CD4-positive, alpha-beta memory T cell (primary cell): ENCODE measurements around the gene PLD6. TPM values are rescaled to one million over a fixed set of nuclear protein-coding genes. Genes with fewer than 3 reads are reported as not detected.
"Not testable (repeated sequence)": the region's sequence is repeated elsewhere in the genome, so short reads cannot be mapped to it uniquely, and the experiment has no call there.

Source experiments
- CTCF ChIA-PET: fragments of 350-600 bp; sonication (Branson Sonifier 250); formaldehyde crosslinking; loops from one replicate; lab custom pipeline; 2021; ENCODE audit warnings: inconsistent platforms; ENCODE audit not compliant: partially characterized antibody; lab: Charles Lee
- POLR2A ChIA-PET: fragments of 350-600 bp; sonication (Branson Sonifier 250); formaldehyde crosslinking; loops from one replicate; lab custom pipeline; 2021; ENCODE audit not compliant: partially characterized antibody; lab: Charles Lee
- DNase-seq, 5 donors: peaks; one replicate each; pipeline versions ENCODE4 v3.0.0 to v3.0.0-alpha.2; 2020 to 2022; ENCODE audit warnings: mixed read lengths in 1 of 5
- H3K27ac ChIP-seq: one replicate; pipeline ENCODE4 v1.7.0; 2013; ENCODE audit warnings: low read depth, low read length
- H3K27me3 ChIP-seq: 2 replicates; pipeline ENCODE4 v1.7.0; 2013; ENCODE audit warnings: mild to moderate bottlenecking, low read length, moderate library complexity; ENCODE audit not compliant: insufficient read depth
- H3K36me3 ChIP-seq: 2 replicates; pipeline ENCODE4 v1.7.0; 2013; ENCODE audit warnings: mild to moderate bottlenecking, low read length, moderate library complexity; ENCODE audit not compliant: insufficient read depth
- H3K4me1 ChIP-seq: 2 replicates; pipeline ENCODE4 v1.7.0; 2013; ENCODE audit warnings: mild to moderate bottlenecking, low read length, moderate library complexity; ENCODE audit not compliant: insufficient read depth
- H3K4me3 ChIP-seq, 2 donors: one replicate each; pipeline ENCODE4 v1.7.0; 2013; ENCODE audit warnings: low read length in 2 of 2, mild to moderate bottlenecking in 1 of 2
- H3K9me3 ChIP-seq, 2 donors: one replicate each; pipeline ENCODE4 v1.7.0; 2013; ENCODE audit warnings: low read length in 2 of 2, control low read depth in 1 of 2; ENCODE audit not compliant: control insufficient read depth in 1 of 2
- H3K27ac Mint-ChIP-seq, 7 donors: one replicate each; pipeline ENCODE4 v1.8.0; 2020 to 2021; ENCODE audit warnings: mixed read lengths in 7 of 7, mild to moderate bottlenecking in 6 of 7, inconsistent platforms in 3 of 7, moderate library complexity in 3 of 7
- H3K27me3 Mint-ChIP-seq, 2 donors: one replicate each; pipeline ENCODE4 v1.8.0; 2020 to 2021; ENCODE audit warnings: mixed read lengths in 2 of 2
- H3K36me3 Mint-ChIP-seq, 2 donors: one replicate each; pipeline ENCODE4 v1.8.0; 2020 to 2021; ENCODE audit warnings: mixed read lengths in 2 of 2, inconsistent platforms in 1 of 2, mild to moderate bottlenecking in 1 of 2
- H3K4me1 Mint-ChIP-seq, 4 donors: one replicate each; pipeline ENCODE4 v1.8.0; 2020 to 2021; ENCODE audit warnings: mixed read lengths in 4 of 4, mild to moderate bottlenecking in 1 of 4
- H3K4me3 Mint-ChIP-seq, 8 donors: one replicate each; pipeline ENCODE4 v1.8.0; 2020 to 2021; ENCODE audit warnings: mixed read lengths in 8 of 8, mild to moderate bottlenecking in 7 of 8, moderate library complexity in 6 of 8, inconsistent platforms in 3 of 8
- H3K9me3 Mint-ChIP-seq, 8 donors: one replicate each; pipeline ENCODE4 v1.8.0; 2020 to 2021; ENCODE audit warnings: mixed read lengths in 8 of 8, mild to moderate bottlenecking in 5 of 8, inconsistent platforms in 3 of 8, moderate library complexity in 1 of 8
- intact Hi-C: fragments of 100-400 bp; cut with micrococcal nuclease; formaldehyde crosslinking; loops from one replicate; pipeline ENCODE4 v1.15.1; 2023
- polyA plus RNA-seq, 2 donors: library from polyadenylated mRNA; unstranded; fragments of 300-500 nt; fragmentation: Illumina TruSeq; gene quantifications; one replicate each; pipeline ENCODE4 v1.2.3, GENCODE V29; 2021
- total RNA-seq, 2 experiments: library from RNA; stranded (reverse); gene quantifications; one replicate each; pipeline ENCODE4 v1.2.3, GENCODE V29; 2021

The PLD6 gene
- total and polyA plus RNA-seq, 4 experiments from 2014 or later, result 12.8 to 26.6 (median 16.1) TPM

DNA sequence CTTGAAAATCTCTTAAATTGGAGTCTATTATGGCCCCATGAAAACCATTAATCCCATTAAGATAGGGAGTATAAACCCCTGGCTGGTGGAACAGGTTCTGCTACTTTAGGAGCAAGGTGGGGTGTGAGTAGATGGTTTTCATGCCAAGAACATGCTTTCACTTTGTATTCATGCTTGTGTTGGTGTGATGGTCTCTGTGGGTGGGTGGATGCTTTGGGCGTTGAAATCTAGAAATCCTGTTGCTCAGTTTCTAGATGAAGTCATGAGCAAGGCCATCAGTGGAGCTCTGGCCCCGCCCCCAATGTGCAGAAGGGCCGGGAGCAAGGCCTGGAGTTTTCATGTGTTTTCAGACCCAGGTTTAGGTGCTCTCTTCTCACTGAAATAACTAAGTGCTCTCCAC lies 20.1 kb downstream of the PLD6 start:
- intact Hi-C loops, result no loop called here
- H3K27ac ChIP-seq, result no peak overlapping the region
- no peaks in the 10 kb centered on the region for H3K27me3 Mint-ChIP-seq
- H3K36me3 ChIP-seq, result peaks cover 8% of the 10 kb centered on the region
- H3K9me3 Mint-ChIP-seq, result peaks cover 0 to 3% (median 0%) of the 10 kb centered on the region in 8 donors
- H3K27ac Mint-ChIP-seq, result peak overlapping the region; percentile 88 to 96 (median 88)
- POLR2A ChIA-PET, result interaction anchor here (1.0 to 2.7 kb wide), 5 partner anchors 10 to 49 kb away, joined by 4 to 9 read pairs (median 4); no protein-coding TSS in a partner anchor
- no peak for DNase-seq
- peaks cover 67% of the 10 kb centered on the region for H3K4me1 ChIP-seq
- no peak overlapping the region for H3K4me3 ChIP-seq
- no peaks in the 10 kb centered on the region for H3K27me3 ChIP-seq
- peak overlapping the region in 7 of 8 donors; percentile 44 to 87 (median 77) for H3K4me3 Mint-ChIP-seq
- peaks cover 25 to 57% of the 10 kb centered on the region in 2 donors for H3K36me3 Mint-ChIP-seq
- H3K9me3 ChIP-seq, result no peaks in the 10 kb centered on the region
- peaks cover 40 to 82% (median 54%) of the 10 kb centered on the region in 4 donors for H3K4me1 Mint-ChIP-seq
- CTCF ChIA-PET, result no interaction called here

DNA sequence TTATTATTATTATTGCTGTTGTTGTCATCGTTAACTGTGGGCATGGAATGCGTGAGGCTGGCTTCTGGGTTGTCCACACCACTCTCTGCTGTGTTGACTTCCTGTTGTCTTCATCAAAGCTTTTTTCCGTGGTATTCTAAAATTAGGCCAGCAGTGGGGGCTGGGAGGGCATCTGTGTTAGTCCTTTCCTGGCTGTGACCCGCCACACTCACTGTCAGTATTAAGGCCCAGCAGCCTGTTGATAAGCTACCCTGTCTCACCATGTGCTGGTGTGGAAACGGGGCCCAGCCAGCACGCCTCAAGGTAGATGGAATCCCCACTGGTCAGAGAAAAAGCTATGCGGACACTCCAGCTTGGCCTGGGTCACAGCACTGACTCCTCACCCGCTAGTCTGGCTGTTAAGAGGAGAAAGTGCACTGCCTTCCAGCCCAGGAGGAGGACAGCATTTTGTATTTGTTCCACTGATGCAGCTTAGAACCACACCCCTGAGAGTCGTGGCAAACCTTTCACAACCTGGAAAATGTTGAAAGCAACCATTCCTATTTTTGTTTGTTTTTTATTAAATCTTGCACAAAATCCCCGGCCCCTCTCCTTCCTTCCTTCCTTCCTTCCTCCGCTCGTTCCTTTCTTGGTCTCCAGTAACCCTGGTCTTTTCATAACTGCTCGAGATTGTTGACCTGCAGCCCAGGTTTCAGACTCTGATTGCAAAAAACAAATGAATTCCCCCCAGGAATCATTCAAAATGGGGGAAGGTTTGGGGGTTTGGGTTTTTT lies 21.0 kb downstream of the PLD6 start:
- Mint-ChIP-seq H3K36me3 (peaks cover 31 to 62% of the 10 kb centered on the region in 2 donors), H3K4me3 (peak overlapping the region; percentile 11 to 87 (median 74)), H3K4me1 (peaks cover 46 to 88% (median 63%) of the 10 kb centered on the region in 4 donors), H3K27ac (peak overlapping the region; percentile 88 to 98 (median 90))
- CTCF ChIA-PET, result interaction anchor here (1.7 kb wide), 1 partner anchor 29 kb away, joined by 6 read pairs; no protein-coding TSS in a partner anchor
- intact Hi-C loops, result loop anchor here (5.0 kb wide), 1 partner anchor 97 kb away; the partner anchor contains the start of gene COPS3
- peak in 3 of 5 donors; percentile 30 to 62 (median 34) for DNase-seq
- Histone ChIP-seq H3K36me3 (peaks cover 13% of the 10 kb centered on the region), H3K4me1 (peaks cover 75% of the 10 kb centered on the region)
- H3K9me3 ChIP-seq, H3K27me3 Mint-ChIP-seq, H3K9me3 Mint-ChIP-seq, H3K27me3 ChIP-seq, H3K27ac ChIP-seq, H3K4me3 ChIP-seq: not testable (repeated sequence)
- POLR2A ChIA-PET, result interaction anchor here (0.9 to 11.4 kb wide), 7 partner anchors 10 to 77 kb away, joined by 3 to 131 read pairs (median 4); partner anchors contain the start of gene PLD6

DNA sequence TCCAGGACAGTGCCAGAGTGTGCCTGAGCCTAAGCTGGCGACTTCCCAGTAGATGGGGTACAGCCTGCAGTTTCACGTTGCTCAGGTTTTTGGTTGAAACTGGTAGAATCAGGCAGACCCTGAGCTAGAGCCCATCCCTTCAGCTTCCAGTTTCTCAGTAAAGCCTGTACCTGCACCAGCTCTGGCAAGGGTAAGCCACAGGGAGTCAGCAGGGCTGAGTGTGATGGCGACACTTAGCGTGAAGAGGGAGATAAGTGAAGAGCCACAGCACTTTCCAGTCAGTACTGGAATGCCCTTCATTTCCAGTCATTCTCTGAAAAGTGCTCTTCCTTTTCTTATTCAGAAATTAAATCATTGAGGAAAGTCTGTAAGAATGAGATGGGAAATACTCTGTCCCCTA lies 22.4 kb downstream of the PLD6 start:
- ChIA-PET CTCF (interaction anchor here (0.7 to 1.7 kb wide), 4 partner anchors 28 to 129 kb away, joined by 3 to 6 read pairs (median 4); no protein-coding TSS in a partner anchor), POLR2A (interaction anchor here (0.6 to 11.4 kb wide), 8 partner anchors 9 to 74 kb away, joined by 3 to 131 read pairs (median 4); partner anchors contain the start of gene PLD6)
- Histone ChIP-seq H3K4me1 (peaks cover 90% of the 10 kb centered on the region), H3K36me3 (peaks cover 7% of the 10 kb centered on the region), H3K9me3 (no peaks in the 10 kb centered on the region), H3K4me3 (no peak overlapping the region), H3K27ac (peak overlapping the region; percentile 52), H3K27me3 (no peaks in the 10 kb centered on the region)
- H3K9me3 Mint-ChIP-seq, result peaks cover 0 to 4% (median 0%) of the 10 kb centered on the region in 8 donors
- H3K27me3 Mint-ChIP-seq, result no peaks in the 10 kb centered on the region
- peaks cover 39 to 59% of the 10 kb centered on the region in 2 donors for H3K36me3 Mint-ChIP-seq
- no peak for DNase-seq
- peak overlapping the region; percentile 88 to 98 (median 90) for H3K27ac Mint-ChIP-seq
- intact Hi-C loops, result loop anchor here (2.0 to 5.0 kb wide), 2 partner anchors 29 to 99 kb away; partner anchors contain the start of gene COPS3
- H3K4me3 Mint-ChIP-seq, result peak overlapping the region in 7 of 8 donors; percentile 21 to 87 (median 47)
- peaks cover 52 to 96% (median 72%) of the 10 kb centered on the region in 4 donors for H3K4me1 Mint-ChIP-seq

DNA sequence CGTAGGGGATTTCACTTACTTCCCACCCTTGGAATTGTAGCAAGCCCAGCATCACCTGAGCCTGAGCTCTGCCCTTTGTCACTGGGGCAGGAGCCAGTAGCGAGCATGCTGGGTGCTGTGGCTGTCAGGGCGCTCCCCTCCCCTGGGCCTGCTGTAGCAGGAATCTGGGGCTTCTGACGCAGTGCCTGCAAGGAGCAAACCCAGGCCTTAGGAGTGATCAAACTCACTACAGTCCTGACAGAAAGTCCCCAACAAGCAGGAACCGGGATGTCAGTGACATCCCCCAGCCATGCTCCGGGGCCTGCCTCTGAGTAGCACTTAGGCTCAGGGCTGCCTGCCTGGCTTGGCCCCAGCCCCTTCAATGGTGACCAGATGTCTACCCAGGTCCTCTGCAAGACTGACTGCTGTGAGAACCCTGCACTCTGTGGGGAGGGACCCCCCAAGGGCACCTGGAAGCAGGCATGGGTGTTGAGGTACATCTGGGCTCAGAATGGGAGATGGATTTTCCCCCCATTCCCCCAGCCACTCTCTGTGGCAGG lies 23.5 kb downstream of the PLD6 start:
- Mint-ChIP-seq H3K36me3 (peaks cover 33 to 55% of the 10 kb centered on the region in 2 donors), H3K27ac (peak overlapping the region; percentile 96 to 98 (median 97)), H3K4me3 (peak overlapping the region; percentile 4 to 94 (median 85)), H3K27me3 (no peaks in the 10 kb centered on the region), H3K9me3 (peaks cover 0 to 4% (median 0%) of the 10 kb centered on the region in 8 donors), H3K4me1 (peaks cover 56 to 96% (median 78%) of the 10 kb centered on the region in 4 donors)
- intact Hi-C loops, result loop anchor here (1.0 to 5.0 kb wide), 4 partner anchors 24 to 100 kb away; partner anchors contain the start of genes COPS3 and PLD6
- H3K36me3 ChIP-seq, result peaks cover 7% of the 10 kb centered on the region
- H3K9me3 ChIP-seq, result no peaks in the 10 kb centered on the region
- peak overlapping the region; percentile 71 for H3K27ac ChIP-seq
- H3K27me3 ChIP-seq, result no peaks in the 10 kb centered on the region
- DNase-seq, result no peak
- H3K4me3 ChIP-seq, result peak overlapping the region; percentile 29 to 32
- ChIA-PET POLR2A (interaction anchor here (1.0 to 11.4 kb wide), 12 partner anchors 8 to 139 kb away, joined by 3 to 131 read pairs (median 9); partner anchors contain the start of genes FLCN and PLD6), CTCF (interaction anchor here (0.7 to 2.4 kb wide), 8 partner anchors 11 to 130 kb away, joined by 3 to 5 read pairs (median 4); no protein-coding TSS in a partner anchor)
- peaks cover 100% of the 10 kb centered on the region for H3K4me1 ChIP-seq

DNA sequence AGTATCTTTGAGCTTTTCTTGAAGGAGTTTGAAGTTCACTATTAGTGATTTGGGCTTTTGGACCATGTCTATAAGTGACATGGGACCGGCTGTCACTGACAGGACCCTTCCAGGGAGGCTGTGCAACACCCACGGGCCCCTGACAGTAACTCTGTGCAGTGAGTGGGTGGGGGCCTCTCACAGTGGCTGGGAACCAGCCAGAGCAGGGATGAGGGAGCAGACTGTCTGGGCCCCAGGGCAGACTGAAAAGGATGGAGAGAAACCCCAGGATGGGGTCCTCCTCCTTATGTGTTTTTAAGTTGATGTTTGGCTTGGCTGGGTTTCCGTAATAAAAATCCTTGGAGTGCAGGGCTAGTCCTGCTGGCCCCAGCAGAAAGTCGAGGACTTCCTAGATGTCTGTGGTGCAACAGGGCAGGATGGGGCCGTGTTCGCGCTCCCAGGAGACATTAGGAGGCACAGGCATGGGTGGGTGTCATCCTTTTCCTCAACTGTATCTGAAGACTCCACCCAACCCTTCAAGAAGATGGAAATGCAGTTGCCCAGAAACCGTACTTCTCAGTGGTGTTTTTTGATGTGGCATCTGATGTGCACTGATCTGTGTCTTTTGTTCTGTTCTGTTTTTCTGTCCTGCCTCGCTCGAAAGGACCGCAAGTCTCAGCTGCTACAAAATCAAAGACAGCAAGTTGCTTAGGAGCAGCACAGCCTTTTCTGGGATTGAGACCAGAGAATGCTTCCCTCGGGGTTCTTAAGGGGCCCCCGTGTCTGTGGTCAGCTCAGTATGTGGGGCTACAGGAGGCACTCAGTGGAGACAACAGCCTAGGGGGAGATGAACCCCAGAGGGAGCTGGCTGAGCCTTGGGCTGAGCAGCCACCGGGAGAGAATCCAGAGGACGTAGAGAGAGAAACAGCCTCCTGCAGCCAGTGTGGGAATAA lies 24.2 kb downstream of the PLD6 start:
- Histone ChIP-seq H3K4me3 (peak overlapping the region; percentile 29 to 32), H3K27ac (peak overlapping the region; percentile 71), H3K27me3 (no peaks in the 10 kb centered on the region), H3K36me3 (peaks cover 7% of the 10 kb centered on the region), H3K9me3 (no peaks in the 10 kb centered on the region), H3K4me1 (peaks cover 100% of the 10 kb centered on the region)
- POLR2A ChIA-PET, result interaction anchor here (0.9 to 11.4 kb wide), 15 partner anchors 8 to 165 kb away, joined by 3 to 131 read pairs (median 7); partner anchors contain the start of genes COPS3, FLCN and PLD6
- CTCF ChIA-PET, result interaction anchor here (0.7 to 2.7 kb wide), 7 partner anchors 10 to 92 kb away, joined by 3 to 9 read pairs (median 3); no protein-coding TSS in a partner anchor
- no peaks in the 10 kb centered on the region for H3K27me3 Mint-ChIP-seq
- peak overlapping the region; percentile 81 to 94 (median 85) for H3K4me3 Mint-ChIP-seq
- H3K36me3 Mint-ChIP-seq, result peaks cover 40 to 59% of the 10 kb centered on the region in 2 donors
- peak overlapping the region; percentile 96 to 98 (median 97) for H3K27ac Mint-ChIP-seq
- intact Hi-C loops, result loop anchor here (1.0 to 5.0 kb wide), 4 partner anchors 24 to 100 kb away; partner anchors contain the start of genes COPS3 and PLD6
- peaks cover 0 to 4% (median 0%) of the 10 kb centered on the region in 8 donors for H3K9me3 Mint-ChIP-seq
- peaks cover 63 to 96% (median 85%) of the 10 kb centered on the region in 4 donors for H3K4me1 Mint-ChIP-seq
- DNase-seq, result peak; percentile 63 to 78 (median 71)
